B cell (primary cell): ENCODE measurements around the gene ITPK1. TPM values are rescaled to one million over a fixed set of nuclear protein-coding genes. Genes with fewer than 3 reads are reported as not detected.

ENCODE experiments used
- ATAC-seq: fragments of 200-7000 bp; cut with Tn5 transposase; one replicate; pipeline ENCODE4 v1.10.0; 2021; ENCODE audit warnings: low read depth, mild to moderate bottlenecking, moderate number of reproducible peaks, moderate library complexity
- CTCF ChIA-PET: fragments of 350-600 bp; sonication (Branson Sonifier 250); formaldehyde crosslinking; loops from one replicate; lab custom pipeline; 2021; ENCODE audit warnings: antibody characterized with exemption, inconsistent platforms; lab: Charles Lee
- POLR2A ChIA-PET: fragments of 350-600 bp; sonication (Branson Sonifier 250); formaldehyde crosslinking; loops from one replicate; lab custom pipeline; 2021; ENCODE audit warnings: antibody characterized with exemption; lab: Charles Lee
- DNase-seq: peaks from one replicate; pipeline ENCODE4 v3.0.0; 2013
- H2AFZ ChIP-seq: 2 replicates; pipeline ENCODE4 v1.6.1; 2012; ENCODE audit warnings: mild to moderate bottlenecking, low read depth, low read length; ENCODE audit not compliant: insufficient read depth, poor library complexity, severe bottlenecking
- H3K27ac ChIP-seq, 2 donors: 1 replicate in 1 of 2; 2 replicates in 1 of 2; pipeline ENCODE4 v1.5.1; 2012 to 2013; ENCODE audit warnings: low read length in 2 of 2, mild to moderate bottlenecking in 2 of 2, moderate library complexity in 1 of 2
- H3K27me3 ChIP-seq, 4 experiments: fragments of 200-600 bp in 1 of 4; sonication (generic) in 1 of 4; replicated peaks in 1 of 4; 1 replicate in 2 of 4; 2 replicates in 2 of 4; pipeline versions ENCODE4 v1.6.1 to v1.7.0; 2013 to 2016; ENCODE audit warnings: low read length in 3 of 4, mild to moderate bottlenecking in 2 of 4, mixed read lengths in 1 of 4, moderate library complexity in 1 of 4; ENCODE audit not compliant: insufficient read depth in 4 of 4, control insufficient read depth in 3 of 4; ENCODE audit errors: control extremely low read depth in 1 of 4
- H3K36me3 ChIP-seq, 2 experiments: replicated peaks in 1 of 2; 1 replicate in 1 of 2; 2 replicates in 1 of 2; pipeline versions ENCODE4 v1.6.1 to v1.7.1; 2013; ENCODE audit warnings: low read length in 1 of 2; ENCODE audit not compliant: insufficient read depth in 2 of 2, control insufficient read depth in 1 of 2; ENCODE audit errors: control extremely low read depth in 1 of 2, extremely low read depth in 1 of 2
- H3K4me1 ChIP-seq, 2 donors: fragments of 200-600 bp in 1 of 2; sonication (generic) in 1 of 2; 1 replicate in 1 of 2; 2 replicates in 1 of 2; pipeline versions ENCODE4 v1.5.1 to v1.6.1; 2013 to 2017; ENCODE audit warnings: low read length in 2 of 2; ENCODE audit not compliant: control insufficient read depth in 2 of 2, insufficient read depth in 2 of 2
- H3K4me2 ChIP-seq: replicated peaks from 2 replicates; pipeline ENCODE3; 2012; ENCODE audit warnings: mild to moderate bottlenecking, low read depth, low read length; ENCODE audit not compliant: poor library complexity, severe bottlenecking
- H3K4me3 ChIP-seq, 5 experiments: fragments of 200-600 bp in 1 of 5; sonication (generic) in 1 of 5; 1 replicate in 3 of 5; 2 replicates in 2 of 5; pipeline versions ENCODE4 v1.5.1 to v1.7.0; 2011 to 2016; ENCODE audit warnings: low read length in 4 of 5, mild to moderate bottlenecking in 4 of 5, low read depth in 2 of 5, control low read depth in 1 of 5, moderate library complexity in 1 of 5; ENCODE audit not compliant: insufficient read depth in 1 of 5; ENCODE audit errors: control extremely low read depth in 1 of 5, extremely low read depth in 1 of 5
- H3K79me2 ChIP-seq: fragments of 200-600 bp; sonication (generic); one replicate; pipeline ENCODE4 v1.6.0; 2016; ENCODE audit warnings: low read length; ENCODE audit not compliant: control insufficient read depth, insufficient read depth
- H3K9ac ChIP-seq: fragments of 200-600 bp; sonication (generic); 2 replicates; pipeline ENCODE4 v1.6.1; 2017; ENCODE audit warnings: mild to moderate bottlenecking, low read length, moderate library complexity
- H3K9me3 ChIP-seq, 3 donors: one replicate each; pipeline versions ENCODE4 v1.6.1 to v1.7.1; 2013; ENCODE audit warnings: low read length in 2 of 3; ENCODE audit not compliant: control insufficient read depth in 2 of 3, insufficient read depth in 1 of 3; ENCODE audit errors: control extremely low read depth in 1 of 3
- H4K20me1 ChIP-seq: 2 replicates; pipeline ENCODE4 v1.6.0; 2012; ENCODE audit warnings: mild to moderate bottlenecking, low read length; ENCODE audit not compliant: insufficient read depth, control insufficient read depth, poor library complexity, severe bottlenecking
- H3K27ac Mint-ChIP-seq: one replicate; pipeline ENCODE4 v1.8.0; 2021; ENCODE audit warnings: mixed read lengths
- H3K27me3 Mint-ChIP-seq: one replicate; pipeline ENCODE4 v1.8.0; 2021; ENCODE audit warnings: mixed read lengths
- H3K4me1 Mint-ChIP-seq: one replicate; pipeline ENCODE4 v1.8.0; 2021; ENCODE audit warnings: mixed read lengths
- H3K4me3 Mint-ChIP-seq: one replicate; pipeline ENCODE4 v1.8.0; 2021; ENCODE audit warnings: mixed read lengths
- H3K9me3 Mint-ChIP-seq: one replicate; pipeline ENCODE4 v1.8.0; 2022; ENCODE audit warnings: mixed read lengths; ENCODE audit not compliant: insufficient read depth
- EZH2 ChIP-seq: IDR thresholded peaks from 2 replicates; pipeline ENCODE4 v1.6.1; 2012; ENCODE audit warnings: borderline replicate concordance, low read depth, mild to moderate bottlenecking, moderate library complexity, low read length; ENCODE audit not compliant: insufficient read depth, poor library complexity, severe bottlenecking
- WGBS: methylation state at CpG from one replicate; pipeline ENCODE4 v1.1.5; 2013; ENCODE audit warnings: missing lambda C conversion rate; ENCODE audit not compliant: insufficient coverage; 5-methylcytosine and 5-hydroxymethylcytosine counted together
- intact Hi-C: fragments of 100-400 bp; cut with micrococcal nuclease; formaldehyde crosslinking; loops from one replicate; pipeline ENCODE4 v1.10.0; 2022
- polyA plus RNA-seq: library from polyadenylated mRNA; depleted of rRNA; stranded (reverse); fragments of >200 nt; gene quantifications from 2 replicates; pipeline ENCODE4 v1.2.3, GENCODE V29; 2012
- total RNA-seq, 2 donors: library from RNA; stranded (reverse); fragments of 120-200 nt in 1 of 2; gene quantifications; 1 replicate in 1 of 2; 2 replicates in 1 of 2; pipeline versions ENCODE4 v1.2.3 to v1.2.4, GENCODE V29; 2013 to 2022
- TF ChIP-seq, protein P1 (sequence below): fragments of 200-600 bp; IDR thresholded peaks from one replicate; pipeline ENCODE4 v1.8.0; 2022; ENCODE audit warnings: antibody characterized with exemption, mild to moderate bottlenecking

ITPK1 gene
- total and polyA plus RNA-seq, 2 donors (not counting 1 experiment from before 2014, with no cell fraction given) = 46.0 to 46.9 TPM

DNA sequence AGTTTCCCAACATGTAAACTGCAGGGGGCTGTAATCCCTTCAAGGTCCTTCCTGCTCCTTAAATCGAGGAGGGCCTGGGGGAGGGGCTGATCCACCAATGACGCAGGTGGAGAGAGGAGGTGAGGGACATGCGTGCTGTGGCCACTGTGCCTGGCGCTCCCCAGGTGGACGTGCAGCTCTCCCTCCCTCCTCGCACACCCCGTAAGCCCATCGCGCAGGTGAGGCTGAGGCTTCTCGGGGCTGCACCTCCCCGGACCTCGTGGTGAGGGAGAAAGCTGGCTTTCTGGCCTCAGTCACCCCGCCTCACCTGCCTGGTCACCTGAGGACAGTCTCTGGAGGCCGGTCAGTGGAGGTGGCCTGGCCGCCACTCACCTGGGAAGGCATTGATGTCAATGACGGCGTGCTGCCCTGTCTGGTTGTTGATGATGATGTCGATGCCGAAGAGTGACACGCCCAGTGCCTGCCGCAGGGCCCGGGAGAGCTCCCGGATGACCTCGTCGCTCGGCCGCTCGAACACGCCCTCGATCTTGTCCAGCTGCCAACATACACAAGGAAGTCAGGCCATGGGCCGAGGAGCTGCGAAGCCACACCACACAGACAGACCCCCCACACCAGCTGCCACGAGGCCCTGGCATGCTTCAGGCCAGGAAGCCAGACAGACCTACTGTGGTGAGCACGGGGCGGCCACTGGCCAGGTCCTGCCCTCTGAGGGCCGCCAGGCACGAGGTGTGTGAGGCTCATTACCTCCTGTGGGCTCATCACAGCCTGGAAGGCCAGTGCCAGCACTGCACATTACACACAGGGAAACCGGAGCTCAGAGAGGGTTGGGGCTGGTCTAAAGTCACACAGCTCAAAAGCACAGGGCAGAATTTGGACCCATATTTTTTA lies 169.5 kb downstream of the ITPK1 start:
- no peak overlapping the region for H3K4me2 ChIP-seq
- no peak overlapping the region for H3K4me3 ChIP-seq
- H3K9ac ChIP-seq = no peak overlapping the region

DNA sequence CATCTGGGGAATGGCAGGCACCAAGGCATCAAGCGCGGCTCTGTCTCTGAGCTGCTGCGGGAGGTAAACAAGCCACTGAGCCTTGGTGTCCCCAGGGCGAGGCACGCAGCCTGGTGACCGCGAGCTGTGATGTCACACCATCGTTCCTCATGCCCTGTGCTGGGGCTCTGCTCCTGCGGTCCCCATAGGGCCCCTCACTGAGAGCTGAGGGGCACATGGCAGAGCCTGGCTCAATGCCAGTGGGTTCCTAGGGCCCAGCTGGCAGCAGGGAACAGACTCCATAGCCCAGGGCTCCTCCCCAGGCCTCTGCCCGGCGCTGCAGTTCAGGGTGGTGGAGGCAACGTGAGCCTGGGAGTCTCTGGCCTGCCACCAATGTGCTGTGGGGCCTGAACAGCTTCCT lies 170.2 kb downstream of the ITPK1 start:
- H3K4me2 ChIP-seq = no peak overlapping the region
- intact Hi-C loops = no loop called here
- Mint-ChIP-seq H3K27ac (no peak overlapping the region), H3K27me3 (no peaks in the 10 kb centered on the region), H3K4me1 (no peaks in the 10 kb centered on the region), H3K4me3 (no peak overlapping the region), H3K9me3 (no peaks in the 10 kb centered on the region)
- POLR2A ChIA-PET = no interaction called here
- H3K9ac ChIP-seq = no peak overlapping the region
- H3K36me3 ChIP-seq = peaks cover 0 to 48% of the 10 kb centered on the region in 2 experiments
- WGBS = 98% methylated on average over 12 of the region's 12 CpGs
- H4K20me1 ChIP-seq = no peaks in the 10 kb centered on the region
- H3K27me3 ChIP-seq = no peaks in the 10 kb centered on the region
- ATAC-seq (no peak), DNase-seq (no peak)
- TF ChIP-seq, protein P1, sequence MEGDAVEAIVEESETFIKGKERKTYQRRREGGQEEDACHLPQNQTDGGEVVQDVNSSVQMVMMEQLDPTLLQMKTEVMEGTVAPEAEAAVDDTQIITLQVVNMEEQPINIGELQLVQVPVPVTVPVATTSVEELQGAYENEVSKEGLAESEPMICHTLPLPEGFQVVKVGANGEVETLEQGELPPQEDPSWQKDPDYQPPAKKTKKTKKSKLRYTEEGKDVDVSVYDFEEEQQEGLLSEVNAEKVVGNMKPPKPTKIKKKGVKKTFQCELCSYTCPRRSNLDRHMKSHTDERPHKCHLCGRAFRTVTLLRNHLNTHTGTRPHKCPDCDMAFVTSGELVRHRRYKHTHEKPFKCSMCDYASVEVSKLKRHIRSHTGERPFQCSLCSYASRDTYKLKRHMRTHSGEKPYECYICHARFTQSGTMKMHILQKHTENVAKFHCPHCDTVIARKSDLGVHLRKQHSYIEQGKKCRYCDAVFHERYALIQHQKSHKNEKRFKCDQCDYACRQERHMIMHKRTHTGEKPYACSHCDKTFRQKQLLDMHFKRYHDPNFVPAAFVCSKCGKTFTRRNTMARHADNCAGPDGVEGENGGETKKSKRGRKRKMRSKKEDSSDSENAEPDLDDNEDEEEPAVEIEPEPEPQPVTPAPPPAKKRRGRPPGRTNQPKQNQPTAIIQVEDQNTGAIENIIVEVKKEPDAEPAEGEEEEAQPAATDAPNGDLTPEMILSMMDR = no peak
- TF ChIP-seq EZH2 = no peak
- no peaks in the 10 kb centered on the region for H3K79me2 ChIP-seq
- no peak overlapping the region for H3K4me3 ChIP-seq
- H3K9me3 ChIP-seq = no peaks in the 10 kb centered on the region
- no peak overlapping the region for H2AFZ ChIP-seq
- CTCF ChIA-PET = no interaction called here
- no peaks in the 10 kb centered on the region for H3K4me1 ChIP-seq
- H3K27ac ChIP-seq = no peak overlapping the region

More for the DNA sequence above, 169.5 kb downstream of the ITPK1 start:
- H3K27me3 ChIP-seq = no peaks in the 10 kb centered on the region
- no peaks in the 10 kb centered on the region for H4K20me1 ChIP-seq
- H3K9me3 Mint-ChIP-seq = no peaks in the 10 kb centered on the region
- no peaks in the 10 kb centered on the region for H3K9me3 ChIP-seq
- CTCF ChIA-PET = interaction anchor here (0.6 kb wide), 1 partner anchor 159 kb away, joined by 3 read pairs; no protein-coding TSS in a partner anchor
- DNase-seq (no peak), ATAC-seq (no peak)
- WGBS = 96% methylated on average over 33 of the region's 38 CpGs
- H3K4me3 Mint-ChIP-seq = no peak overlapping the region
- H3K36me3 ChIP-seq = peaks cover 0 to 52% of the 10 kb centered on the region in 2 experiments
- TF ChIP-seq, protein P1 = no peak
- TF ChIP-seq EZH2 = no peak
- intact Hi-C loops = no loop called here
- no peaks in the 10 kb centered on the region for H3K27me3 Mint-ChIP-seq
- no peak overlapping the region for H3K27ac ChIP-seq
- POLR2A ChIA-PET = no interaction called here
- H3K79me2 ChIP-seq = no peaks in the 10 kb centered on the region
- H3K4me1 Mint-ChIP-seq = no peaks in the 10 kb centered on the region
- H3K4me1 ChIP-seq = no peaks in the 10 kb centered on the region
- H2AFZ ChIP-seq = no peak overlapping the region
- no peak overlapping the region for H3K27ac Mint-ChIP-seq
